ENCODE measurements around the gene ZNF503.

The ZNF503 gene, protein sequence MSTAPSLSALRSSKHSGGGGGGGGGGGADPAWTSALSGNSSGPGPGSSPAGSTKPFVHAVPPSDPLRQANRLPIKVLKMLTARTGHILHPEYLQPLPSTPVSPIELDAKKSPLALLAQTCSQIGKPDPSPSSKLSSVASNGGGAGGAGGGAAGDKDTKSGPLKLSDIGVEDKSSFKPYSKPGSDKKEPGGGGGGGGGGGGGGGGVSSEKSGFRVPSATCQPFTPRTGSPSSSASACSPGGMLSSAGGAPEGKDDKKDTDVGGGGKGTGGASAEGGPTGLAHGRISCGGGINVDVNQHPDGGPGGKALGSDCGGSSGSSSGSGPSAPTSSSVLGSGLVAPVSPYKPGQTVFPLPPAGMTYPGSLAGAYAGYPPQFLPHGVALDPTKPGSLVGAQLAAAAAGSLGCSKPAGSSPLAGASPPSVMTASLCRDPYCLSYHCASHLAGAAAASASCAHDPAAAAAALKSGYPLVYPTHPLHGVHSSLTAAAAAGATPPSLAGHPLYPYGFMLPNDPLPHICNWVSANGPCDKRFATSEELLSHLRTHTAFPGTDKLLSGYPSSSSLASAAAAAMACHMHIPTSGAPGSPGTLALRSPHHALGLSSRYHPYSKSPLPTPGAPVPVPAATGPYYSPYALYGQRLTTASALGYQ

GRCh38 chr10:75401569-75402485 is at the start of gene ZNF503:
Gene ZNF503, minus strand, starts transcription at chr10:75401764. Its CDS starts 345 bp downstream, at chr10:75401419.
- peak; percentile 80 to 84 for DNase-seq

DNA sequence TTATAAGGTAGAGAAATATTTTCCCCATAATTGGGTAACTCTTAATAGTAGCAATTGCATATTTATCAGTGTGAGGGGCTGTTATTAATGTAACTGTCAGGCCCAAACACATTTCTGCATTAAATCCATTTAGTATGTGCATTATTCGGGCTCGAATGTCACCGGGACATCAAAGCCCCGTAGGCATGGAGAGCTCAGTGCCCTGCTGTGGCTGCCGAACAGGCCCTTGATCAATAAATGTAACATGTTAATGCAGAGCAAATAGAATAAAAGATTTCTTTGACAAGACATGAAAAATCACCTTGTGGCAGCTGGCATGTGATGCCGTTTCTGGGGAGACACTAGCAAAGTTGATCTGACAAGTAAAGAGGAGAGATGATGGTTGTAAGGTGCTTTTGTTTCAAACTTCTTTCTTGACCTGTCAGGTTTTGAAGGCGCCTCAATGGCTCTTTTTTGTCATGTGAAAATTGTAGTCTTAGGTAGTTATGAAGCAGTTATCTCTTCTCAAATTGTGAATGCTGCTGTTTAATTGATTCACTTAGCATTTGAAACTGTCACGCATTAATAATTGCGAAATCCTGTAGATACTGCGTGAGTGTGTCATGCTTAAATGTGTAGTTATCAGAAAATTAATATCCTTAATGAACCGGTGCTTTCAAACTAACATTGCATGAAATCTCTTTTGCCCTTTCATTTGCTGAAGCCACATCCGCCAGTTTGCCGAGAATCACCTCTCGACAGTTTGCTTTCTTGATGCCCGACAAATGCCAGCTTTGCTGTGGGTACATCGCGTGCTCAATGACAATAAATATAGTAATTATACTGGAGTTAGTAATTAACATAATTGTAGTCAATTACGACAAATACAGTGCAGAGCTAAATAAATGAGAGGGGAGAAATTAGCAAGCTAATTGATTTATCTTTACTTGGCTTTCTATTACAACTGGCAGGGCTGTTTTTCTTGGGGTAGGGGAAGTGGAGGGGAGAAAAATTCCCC is 49.4 kb upstream of the ZNF503 start:
- DNase-seq: no peak

- DNase-seq: no peak
Observed at GRCh38 chr10:75450075-75450445, 48.5 kb upstream of the ZNF503 start.

DNA sequence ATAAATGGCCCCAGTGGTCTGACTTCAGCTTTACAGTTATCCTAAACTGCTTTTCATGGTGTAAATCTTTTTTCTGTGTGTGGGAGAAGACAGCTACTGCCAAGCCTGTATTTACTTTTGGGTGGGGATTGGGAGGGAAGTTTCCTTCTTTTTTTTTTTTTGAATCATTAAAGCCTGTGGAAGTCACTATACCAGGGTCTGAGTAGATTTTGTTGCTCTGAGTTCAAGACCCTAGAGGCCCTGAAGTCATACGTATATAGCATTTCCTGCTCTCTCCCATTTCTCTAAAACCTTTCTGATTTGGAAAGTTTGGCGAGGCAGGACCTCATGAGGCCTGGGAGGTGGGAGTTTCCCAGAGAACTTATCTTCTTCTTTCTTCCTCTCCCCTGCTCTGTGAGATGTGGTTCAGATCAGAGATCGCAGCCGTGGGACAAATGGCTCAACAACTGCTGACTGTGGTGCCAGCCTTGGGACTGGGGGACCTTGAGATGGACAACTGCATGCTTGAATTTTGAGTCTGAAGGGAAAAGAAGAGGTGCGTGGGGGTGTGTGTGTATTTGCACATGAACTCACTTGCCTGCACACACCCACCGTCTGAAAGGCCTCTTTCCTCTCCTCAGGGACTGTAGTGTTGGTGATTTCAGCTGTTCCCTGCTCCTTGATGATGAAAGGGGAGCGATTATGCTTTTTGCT is 48.0 kb upstream of the ZNF503 start:
- no peak for DNase-seq

GRCh38 chr10:75448166-75448565 is 46.6 kb upstream of the ZNF503 start:
- DNase-seq: no peak

GRCh38 chr10:75446508-75446907 is 44.9 kb upstream of the ZNF503 start:
- no peak for DNase-seq

DNA sequence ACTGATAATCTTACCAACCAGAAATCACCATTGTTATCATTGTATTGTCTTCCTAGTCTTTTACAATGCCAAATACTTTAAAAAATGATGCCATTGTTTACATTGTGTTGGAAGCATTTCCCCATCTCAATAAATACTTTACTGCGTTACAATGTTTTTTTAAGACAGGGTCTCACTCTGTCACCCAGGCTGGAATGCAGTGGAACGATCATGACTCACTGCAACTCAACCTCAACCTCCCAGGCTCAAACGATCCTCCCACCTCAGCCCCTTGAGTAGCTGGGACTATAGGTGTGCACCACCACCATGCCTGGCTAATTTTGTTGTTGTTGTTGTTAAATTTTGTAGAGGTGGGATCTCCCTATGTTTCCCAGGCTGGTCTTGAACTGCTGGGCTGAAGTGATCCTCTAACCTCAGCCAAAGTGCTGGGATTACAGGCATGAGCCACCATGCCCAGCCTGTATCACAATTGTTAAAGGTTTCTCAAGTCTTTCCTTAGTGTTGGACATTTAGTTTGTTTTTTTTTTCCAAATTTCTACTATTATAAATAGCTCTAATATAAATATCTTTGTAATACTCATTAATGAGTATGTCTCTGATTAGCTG is 43.3 kb upstream of the ZNF503 start:
- no peak for DNase-seq

GRCh38 chr10:75443362-75443761 is 41.8 kb upstream of the ZNF503 start:
- DNase-seq: no peak

DNA sequence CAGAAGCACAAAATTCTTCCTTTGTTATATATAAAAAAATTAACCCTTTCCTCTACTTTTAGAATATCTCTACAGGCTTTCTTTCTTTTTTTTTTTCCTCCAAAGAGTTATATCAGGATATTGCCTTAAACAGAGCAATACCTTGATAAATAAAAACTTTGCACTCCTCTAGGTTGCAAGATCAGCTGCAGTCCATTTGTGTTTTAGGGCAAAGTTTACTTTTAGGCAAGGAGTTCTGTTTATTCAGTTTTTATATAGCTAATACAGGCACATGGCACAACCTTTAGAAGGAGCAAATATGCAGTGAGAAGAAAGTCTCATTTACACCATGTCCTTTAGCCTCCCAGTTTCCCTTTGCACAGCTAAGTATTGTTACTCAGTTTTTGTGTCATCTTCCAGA is 40.1 kb upstream of the ZNF503 start:
- DNase-seq: no peak

DNA sequence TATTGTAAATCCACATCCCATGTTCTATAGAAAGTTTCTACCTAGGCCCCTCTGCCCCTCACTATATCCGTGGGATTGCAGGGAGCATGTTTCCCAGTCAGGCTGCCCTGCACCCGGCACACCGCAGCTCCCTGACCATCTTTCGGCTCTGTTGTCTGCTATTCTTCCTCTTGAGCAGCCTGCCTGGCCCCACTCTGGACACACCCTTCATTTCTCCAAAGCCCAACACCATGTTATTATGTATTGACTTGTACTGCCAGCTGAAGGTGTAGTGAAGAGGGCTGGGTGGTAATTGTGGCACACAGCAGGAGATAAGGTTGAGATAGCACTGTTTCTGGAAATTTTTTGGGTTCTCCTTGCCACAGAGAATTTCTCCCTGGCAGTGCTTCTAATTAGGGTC is 39.6 kb upstream of the ZNF503 start:
- DNase-seq: no peak

DNA sequence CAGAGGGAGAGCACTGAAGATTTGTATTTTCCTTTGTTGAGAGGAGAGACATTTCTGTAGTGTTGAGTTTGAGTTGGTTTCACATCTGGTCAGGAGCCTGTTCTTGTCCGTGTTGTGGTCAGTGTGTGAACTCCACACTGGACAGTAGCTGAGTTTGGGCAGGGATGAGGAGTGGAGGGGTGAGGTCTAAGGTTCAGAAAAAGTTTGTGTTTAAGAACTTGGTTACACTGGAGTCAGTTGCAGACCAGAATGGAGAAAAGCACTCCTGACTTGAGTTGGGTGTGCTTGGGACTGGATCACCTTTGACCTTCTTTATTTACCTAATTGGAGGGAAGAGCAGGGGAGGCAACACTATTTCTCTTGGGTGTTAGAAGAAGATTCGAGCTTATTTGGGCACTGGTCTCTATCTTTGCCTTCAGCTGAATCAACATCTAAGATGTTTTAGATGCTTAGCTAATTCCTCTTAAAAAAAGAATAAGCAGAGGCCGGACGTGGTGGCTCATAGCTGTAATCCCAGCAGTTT is 38.8 kb upstream of the ZNF503 start:
- DNase-seq: no peak

- no peak for DNase-seq
Observed at GRCh38 chr10:75439811-75440210, 38.2 kb upstream of the ZNF503 start.

GRCh38 chr10:75438275-75438674 is 36.7 kb upstream of the ZNF503 start:
- no peak for DNase-seq

- no peak for DNase-seq
Observed at GRCh38 chr10:75437693-75438092, 36.1 kb upstream of the ZNF503 start.

DNA sequence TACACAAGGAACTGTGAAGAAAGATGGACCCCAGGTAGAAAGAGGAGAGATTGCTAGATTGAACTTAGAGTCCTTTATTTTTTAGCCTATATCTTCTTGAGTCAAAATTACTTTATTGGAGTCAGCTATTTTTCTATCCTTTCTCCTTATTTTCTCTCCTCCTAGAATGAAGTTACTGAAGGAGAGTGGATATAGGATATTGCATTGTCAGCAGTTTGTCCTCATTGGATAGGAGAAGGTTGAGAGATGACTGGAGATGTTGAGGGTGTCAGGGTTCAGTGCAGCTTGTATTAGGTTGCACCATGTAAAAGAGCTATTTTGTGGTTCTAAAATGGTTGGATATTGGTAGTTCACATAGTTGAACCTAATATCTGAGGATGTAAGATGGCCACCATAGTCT is 35.3 kb upstream of the ZNF503 start:
- no peak for DNase-seq

- DNase-seq: no peak
Observed at GRCh38 chr10:75435291-75435690, 33.7 kb upstream of the ZNF503 start.

DNA sequence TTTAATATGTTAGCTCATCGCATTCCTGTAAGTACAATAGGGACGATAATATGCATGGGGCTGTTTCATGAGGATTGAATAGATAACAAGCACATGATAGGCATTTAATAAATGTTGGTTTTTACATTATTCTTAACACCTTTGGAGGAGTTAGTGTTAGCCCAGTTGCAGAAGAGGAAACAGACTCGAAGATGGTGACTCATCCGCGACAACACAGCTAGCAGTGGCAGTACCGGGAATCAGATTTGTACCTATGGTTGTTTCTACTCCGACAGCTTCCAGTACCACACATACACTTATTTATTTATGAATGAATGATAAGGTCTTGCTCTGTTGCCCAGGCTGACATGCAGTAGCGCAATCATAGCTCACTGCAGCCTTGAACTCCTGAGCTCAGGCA is 32.7 kb upstream of the ZNF503 start:
- no peak for DNase-seq

DNA sequence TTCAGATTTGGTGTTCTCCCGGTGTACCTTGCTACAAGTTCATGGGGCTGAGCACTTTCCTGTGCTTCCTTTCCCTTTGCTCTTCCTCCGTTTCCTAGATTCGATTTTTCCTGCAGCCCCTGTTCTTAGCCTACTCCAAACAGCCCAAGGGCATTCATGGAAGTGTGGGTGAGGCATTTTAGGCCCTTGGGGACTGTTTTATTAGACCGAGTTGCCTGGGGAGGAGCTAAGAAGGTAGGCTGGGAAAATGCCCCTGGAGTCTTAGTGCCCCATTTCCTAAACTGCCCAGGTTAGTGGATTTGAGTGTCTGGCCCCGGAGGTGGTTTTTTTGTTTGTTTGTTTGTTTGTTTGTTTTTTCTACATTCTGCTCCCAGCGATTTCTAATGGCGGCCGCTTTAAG is 31.7 kb upstream of the ZNF503 start:
- no peak for DNase-seq

GRCh38 chr10:75432763-75433162 is 31.2 kb upstream of the ZNF503 start:
- no peak for DNase-seq

DNA sequence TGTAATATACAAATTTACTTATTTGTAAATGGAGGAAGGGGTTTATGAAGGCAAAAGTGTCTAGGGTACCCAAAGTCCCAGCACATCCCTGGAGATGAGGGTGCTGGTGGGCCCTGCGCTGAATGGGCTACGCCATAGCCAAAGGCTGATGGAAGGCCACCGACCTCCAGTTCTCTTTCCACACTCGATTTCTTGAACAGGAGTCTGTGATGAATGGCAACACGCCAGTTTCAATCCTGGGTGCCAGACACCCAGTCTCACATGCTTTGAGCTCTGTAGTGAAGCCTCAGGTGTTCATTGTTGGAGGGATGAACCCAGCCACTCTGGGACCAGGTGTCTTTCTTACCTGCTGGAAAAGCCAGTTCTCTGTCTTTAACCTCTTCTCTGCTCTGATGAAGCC is 30.6 kb upstream of the ZNF503 start:
- DNase-seq: no peak
